K562 (cell line): ENCODE data around the gene SMIM45.

Experiments used
- ATAC-seq: fragments of 200-7000 bp; cut with Tn5 transposase; 3 replicates; pipeline ENCODE4 v1.9.1; 2020; ENCODE audit warnings: moderate library complexity
- BruUV-seq: library from RNA; stranded (reverse); fragments of 400-500 nt; replicated peaks from 2 replicates; lab custom pipeline; 2021; lab: Mats Ljungman, UMichigan
- CTCF ChIA-PET: fragments of 300-600 bp; formaldehyde crosslinking; extraction: SDS; loops from one replicate; lab custom pipeline; 2021; ENCODE audit warnings: low intra/inter-chr PET ratio; lab: Yijun Ruan, JAX
- POLR2A ChIA-PET: fragments of 300-600, 350-650 bp; sonication (Branson Sonifier 250); formaldehyde crosslinking; extraction: SDS; loops from one replicate; lab custom pipeline; 2021; ENCODE audit warnings: antibody characterized with exemption, inconsistent platforms; lab: Yijun Ruan, JAX
- DNase-seq, 4 experiments: peaks; one replicate each; pipeline versions ENCODE4 v3.0.0 to v3.0.0-alpha.2; 2011 to 2018; ENCODE audit warnings: low spot score in 3 of 4, mixed read lengths in 3 of 4; ENCODE audit errors: extremely low read depth in 1 of 4
- FAIRE-seq: peaks from 2 replicates; lab custom pipeline; 2011; peaks lifted over from hg19 to GRCh38; lab: Jason Lieb, UNC
- H2AFZ ChIP-seq: 2 replicates; pipeline ENCODE4 v1.6.0; 2011; ENCODE audit warnings: low read depth, low read length, control low read depth, inconsistent platforms
- H3K27ac ChIP-seq: fragments of 200-600 bp; 3 replicates; pipeline ENCODE4 v1.8.0; 2011; ENCODE audit warnings: low read depth, mild to moderate bottlenecking, control low read depth, inconsistent platforms, low read length, moderate library complexity, mixed read lengths; ENCODE audit errors: extremely low read depth
- H3K27me3 ChIP-seq, 2 experiments: fragments of 300-600 bp in 1 of 2; 2 replicates in 1 of 2; 3 replicates in 1 of 2; pipeline versions ENCODE4 v1.6.0 to v1.8.0; 2011; ENCODE audit warnings: inconsistent platforms in 2 of 2, low read length in 2 of 2, mild to moderate bottlenecking in 1 of 2, mixed read lengths in 1 of 2, moderate library complexity in 1 of 2; ENCODE audit not compliant: control insufficient read depth in 2 of 2, insufficient read depth in 2 of 2
- H3K36me3 ChIP-seq: fragments of 300-600 bp; 3 replicates; pipeline ENCODE4 v1.8.0; 2011; ENCODE audit warnings: mild to moderate bottlenecking, low read length, inconsistent platforms; ENCODE audit not compliant: control insufficient read depth, insufficient read depth
- H3K4me1 ChIP-seq, 2 experiments: fragments of 200-600 bp in 1 of 2; replicated peaks in 1 of 2; 2 replicates in 1 of 2; 3 replicates in 1 of 2; pipeline versions ENCODE4 v1.5.1 to v1.8.0; 2011; ENCODE audit warnings: inconsistent platforms in 2 of 2, low read length in 2 of 2, mild to moderate bottlenecking in 1 of 2, mixed read lengths in 1 of 2, moderate library complexity in 1 of 2; ENCODE audit not compliant: control insufficient read depth in 2 of 2, insufficient read depth in 2 of 2
- H3K4me2 ChIP-seq: 2 replicates; pipeline ENCODE4 v1.6.1; 2011; ENCODE audit warnings: low read length, control low read depth, inconsistent platforms, mixed read lengths; ENCODE audit not compliant: insufficient read depth
- H3K4me3 ChIP-seq: fragments of 200-600 bp; sonication (generic), shearing (Covaris generic); 2 replicates; pipeline ENCODE4 v1.5.1; 2016; ENCODE audit warnings: control low read depth, inconsistent platforms
- H3K79me2 ChIP-seq: fragments of 200-600 bp; 3 replicates; pipeline ENCODE4 v1.8.0; 2011; ENCODE audit warnings: low read length, inconsistent platforms; ENCODE audit not compliant: control insufficient read depth, insufficient read depth
- H3K9ac ChIP-seq, 2 experiments: 2 replicates each; pipeline versions ENCODE4 v1.6.0 to v1.6.1; 2011; ENCODE audit warnings: low read depth in 2 of 2, low read length in 2 of 2, control low read depth in 1 of 2, inconsistent platforms in 1 of 2, mild to moderate bottlenecking in 1 of 2, mixed read lengths in 1 of 2; ENCODE audit not compliant: insufficient read depth in 1 of 2
- H3K9me1 ChIP-seq: one replicate; pipeline ENCODE4 v1.6.0; 2011; ENCODE audit warnings: inconsistent platforms, mild to moderate bottlenecking, low read length, moderate library complexity; ENCODE audit not compliant: control insufficient read depth, insufficient read depth
- H3K9me3 ChIP-seq: replicated peaks from 2 replicates; pipeline ENCODE4 v1.5.1; 2011; ENCODE audit warnings: low read depth, low read length, inconsistent platforms; ENCODE audit not compliant: control insufficient read depth, insufficient read depth
- H4K20me1 ChIP-seq: replicated peaks from 2 replicates; pipeline ENCODE4 v1.6.1; 2011; ENCODE audit warnings: low read length, inconsistent platforms, mixed read lengths; ENCODE audit not compliant: control insufficient read depth, insufficient read depth
- CREB1 ChIP-seq, 2 experiments: sonication (generic) in 1 of 2; formaldehyde crosslinking in 1 of 2; IDR thresholded peaks; 2 replicates each; pipeline versions ENCODE4 v1.6.1 to v1.8.0; 2012 to 2022; ENCODE audit warnings: inconsistent platforms in 1 of 2, mild to moderate bottlenecking in 1 of 2, missing genetic modification reagents in 1 of 2, moderate library complexity in 1 of 2
- CREM ChIP-seq: IDR thresholded peaks from 2 replicates; pipeline ENCODE4 v1.6.1; 2014; ENCODE audit warnings: antibody characterized with exemption, low read depth
- GABPA ChIP-seq: fragments of 200-800 bp; sonication (Bioruptor generic); conservative IDR thresholded peaks from 2 replicates; pipeline ENCODE4 v1.6.1; 2016; ENCODE audit warnings: low read depth, missing genetic modification characterization, missing compliant biosample characterization
- NR2C2 ChIP-seq, 2 experiments: fragments of 200-800 bp in 1 of 2; sonication (Bioruptor generic) in 1 of 2; sonication (generic) in 1 of 2; formaldehyde crosslinking in 1 of 2; IDR thresholded peaks; 2 replicates each; pipeline versions ENCODE4 v1.6.1 to v1.8.0; 2016 to 2022; ENCODE audit warnings: mild to moderate bottlenecking in 1 of 2, missing compliant biosample characterization in 1 of 2, missing genetic modification characterization in 1 of 2, missing genetic modification reagents in 1 of 2
- WGBS: fragments of 100-300 bp; shearing (Covaris generic); methylation state at CpG from one replicate; pipeline ENCODE4 v1.1.6; 2016; ENCODE audit warnings: low coverage, mixed read lengths; ENCODE audit not compliant: insufficient coverage; ENCODE audit errors: missing lambda C conversion rate; 5-methylcytosine and 5-hydroxymethylcytosine counted together
- in situ Hi-C: fragments of 300-500 bp; cut with MboI; formaldehyde crosslinking; loops from 4 replicates; pipeline ENCODE4 v1.15.0; 2018; ENCODE audit warnings: inconsistent platforms, mixed read lengths
- intact Hi-C: fragments of 100-400 bp; cut with micrococcal nuclease; formaldehyde crosslinking; loops from 2 replicates; pipeline ENCODE4 v1.14.2; 2022
- TF ChIP-seq, protein P1 (sequence below), 2 experiments: fragments of 450-650 bp in 1 of 2; sonication (generic) in 1 of 2; formaldehyde crosslinking in 1 of 2; IDR thresholded peaks; 2 replicates each; pipeline versions ENCODE4 v1.7.1 to v1.9.0; 2016 to 2022; ENCODE audit warnings: inconsistent platforms in 1 of 2, mild to moderate bottlenecking in 1 of 2, missing genetic modification reagents in 1 of 2
- TF ChIP-seq, protein P2 (sequence below), 2 experiments: fragments of 450-650 bp in 1 of 2; sonication (generic) in 1 of 2; formaldehyde crosslinking in 1 of 2; IDR thresholded peaks in 1 of 2; conservative IDR thresholded peaks in 1 of 2; 2 replicates each; pipeline versions ENCODE4 v1.6.1 to v1.8.1; 2016 to 2023; ENCODE audit warnings: mild to moderate bottlenecking in 2 of 2, moderate library complexity in 2 of 2, inconsistent platforms in 1 of 2, missing genetic modification reagents in 1 of 2

The SMIM45 gene

GRCh38 chr22:42001121-42001520 lies 49.2 kb downstream of the SMIM45 start:
- H3K79me2 ChIP-seq, result no peaks in the 10 kb centered on the region
- POLR2A ChIA-PET, result no interaction called here
- no peak overlapping the region for H2AFZ ChIP-seq
- H3K27me3 ChIP-seq, result peaks cover 7 to 24% of the 10 kb centered on the region in 2 experiments; a peak in 3 of 5 replicates
- no peak overlapping the region for H3K9ac ChIP-seq
- ATAC-seq (no peak), DNase-seq (no peak), FAIRE-seq (no peak)
- CTCF ChIA-PET, result no interaction called here
- intact Hi-C loops (no loop called here), in situ Hi-C loops (no loop called here)
- H3K4me2 ChIP-seq, result no peak overlapping the region
- H4K20me1 ChIP-seq, result no peaks in the 10 kb centered on the region
- H3K9me1 ChIP-seq, result no peaks in the 10 kb centered on the region
- no TSS peak for BruUV-seq
- no peaks in the 10 kb centered on the region for H3K36me3 ChIP-seq
- no peak overlapping the region for H3K4me3 ChIP-seq
- H3K4me1 ChIP-seq, result peaks cover 0 to 6% of the 10 kb centered on the region in 2 experiments; a peak in 2 of 5 replicates
- WGBS, result 6% methylated on average over 8 of the region's 8 CpGs
- H3K9me3 ChIP-seq, result no peaks in the 10 kb centered on the region
- H3K27ac ChIP-seq, result no peak overlapping the region
- TF ChIP-seq, protein P1, sequence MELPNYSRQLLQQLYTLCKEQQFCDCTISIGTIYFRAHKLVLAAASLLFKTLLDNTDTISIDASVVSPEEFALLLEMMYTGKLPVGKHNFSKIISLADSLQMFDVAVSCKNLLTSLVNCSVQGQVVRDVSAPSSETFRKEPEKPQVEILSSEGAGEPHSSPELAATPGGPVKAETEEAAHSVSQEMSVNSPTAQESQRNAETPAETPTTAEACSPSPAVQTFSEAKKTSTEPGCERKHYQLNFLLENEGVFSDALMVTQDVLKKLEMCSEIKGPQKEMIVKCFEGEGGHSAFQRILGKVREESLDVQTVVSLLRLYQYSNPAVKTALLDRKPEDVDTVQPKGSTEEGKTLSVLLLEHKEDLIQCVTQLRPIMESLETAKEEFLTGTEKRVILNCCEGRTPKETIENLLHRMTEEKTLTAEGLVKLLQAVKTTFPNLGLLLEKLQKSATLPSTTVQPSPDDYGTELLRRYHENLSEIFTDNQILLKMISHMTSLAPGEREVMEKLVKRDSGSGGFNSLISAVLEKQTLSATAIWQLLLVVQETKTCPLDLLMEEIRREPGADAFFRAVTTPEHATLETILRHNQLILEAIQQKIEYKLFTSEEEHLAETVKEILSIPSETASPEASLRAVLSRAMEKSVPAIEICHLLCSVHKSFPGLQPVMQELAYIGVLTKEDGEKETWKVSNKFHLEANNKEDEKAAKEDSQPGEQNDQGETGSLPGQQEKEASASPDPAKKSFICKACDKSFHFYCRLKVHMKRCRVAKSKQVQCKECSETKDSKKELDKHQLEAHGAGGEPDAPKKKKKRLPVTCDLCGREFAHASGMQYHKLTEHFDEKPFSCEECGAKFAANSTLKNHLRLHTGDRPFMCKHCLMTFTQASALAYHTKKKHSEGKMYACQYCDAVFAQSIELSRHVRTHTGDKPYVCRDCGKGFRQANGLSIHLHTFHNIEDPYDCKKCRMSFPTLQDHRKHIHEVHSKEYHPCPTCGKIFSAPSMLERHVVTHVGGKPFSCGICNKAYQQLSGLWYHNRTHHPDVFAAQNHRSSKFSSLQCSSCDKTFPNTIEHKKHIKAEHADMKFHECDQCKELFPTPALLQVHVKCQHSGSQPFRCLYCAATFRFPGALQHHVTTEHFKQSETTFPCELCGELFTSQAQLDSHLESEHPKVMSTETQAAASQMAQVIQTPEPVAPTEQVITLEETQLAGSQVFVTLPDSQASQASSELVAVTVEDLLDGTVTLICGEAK (IDR thresholded peaks at IDR 0.05), result 0 out of 2 replicates have a peak, but pooled peaks have one; percentile 21
- TF ChIP-seq, protein P1 (CRISPR knock-in tag; IDR thresholded peaks at IDR 0.05), result no peak
- TF ChIP-seq, protein P2, sequence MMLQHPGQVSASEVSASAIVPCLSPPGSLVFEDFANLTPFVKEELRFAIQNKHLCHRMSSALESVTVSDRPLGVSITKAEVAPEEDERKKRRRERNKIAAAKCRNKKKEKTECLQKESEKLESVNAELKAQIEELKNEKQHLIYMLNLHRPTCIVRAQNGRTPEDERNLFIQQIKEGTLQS (IDR thresholded peaks at IDR 0.05), result peak; percentile 34
- TF ChIP-seq, protein P2 (CRISPR knock-in tag; conservative IDR thresholded peaks at IDR 0.05), result no peak
- TF ChIP-seq CREB1 (IDR thresholded peaks at IDR 0.05) (peak; percentile 31; the same call in 1 of the 2 replicates), CREB1 (CRISPR knock-in tag; IDR thresholded peaks at IDR 0.05) (no peak), NR2C2 (CRISPR knock-in tag; IDR thresholded peaks at IDR 0.05) (no peak), NR2C2 (tag; IDR thresholded peaks at IDR 0.05) (peak; percentile 50; the same call in 1 of the 2 replicates), CREM (peak; percentile 47), GABPA (tag) (peak; percentile 48)
